HG03196 (cell line): ENCODE results near the gene STIMATE.
A peak's percentile ranks its signal among the peaks of the same experiment; 100 is the strongest.

Source experiments
- ATAC-seq: cut with Tn5 transposase; IDR thresholded peaks from one replicate; pipeline ENCODE4 v1.9.1; 2021; ENCODE audit not compliant: unreplicated experiment

Gene STIMATE

GRCh38 chr3:52897130-52898122, at the start of gene STIMATE:
Gene STIMATE, minus strand, starts transcription at chr3:52897548. Its CDS starts 98 bp downstream, at chr3:52897450.
- peak; percentile 88 for ATAC-seq

GRCh38 chr3:52939600-52939999, 42.3 kb upstream of the STIMATE start:
- no peak for ATAC-seq

GRCh38 chr3:52934630-52935530, 37.5 kb upstream of the STIMATE start:
- ATAC-seq: peak; percentile 75

- no peak for ATAC-seq
These were observed 34.5 kb upstream of the STIMATE start for GRCh38 chr3:52931889-52932288.

GRCh38 chr3:52931328-52931727, 34.0 kb upstream of the STIMATE start:
- no peak for ATAC-seq

- no peak for ATAC-seq
These were observed 33.4 kb upstream of the STIMATE start for GRCh38 chr3:52930748-52931147.

GRCh38 chr3:52926554-52926953, 29.2 kb upstream of the STIMATE start:
- ATAC-seq: no peak

GRCh38 chr3:52925405-52926313, 28.3 kb upstream of the STIMATE start:
- no peak for ATAC-seq

GRCh38 chr3:52923963-52924362, 26.6 kb upstream of the STIMATE start:
- no peak for ATAC-seq

GRCh38 chr3:52920841-52921240, 23.5 kb upstream of the STIMATE start:
- no peak for ATAC-seq

GRCh38 chr3:52917044-52917443, 19.7 kb upstream of the STIMATE start:
- no peak for ATAC-seq

- no peak for ATAC-seq
These were observed 17.9 kb upstream of the STIMATE start for GRCh38 chr3:52915294-52915693.

GRCh38 chr3:52912885-52913731, 15.8 kb upstream of the STIMATE start:
- ATAC-seq: no peak

- no peak for ATAC-seq
These were observed 13.5 kb upstream of the STIMATE start for GRCh38 chr3:52910823-52911222.

- ATAC-seq: no peak
These were observed 10.1 kb upstream of the STIMATE start for GRCh38 chr3:52907497-52907896.

GRCh38 chr3:52904552-52904951, 7.2 kb upstream of the STIMATE start:
- no peak for ATAC-seq

GRCh38 chr3:52904000-52904399, 6.7 kb upstream of the STIMATE start:
- no peak for ATAC-seq

GRCh38 chr3:52896613-52897012, 735 bp downstream of the STIMATE start:
- ATAC-seq: no peak

- ATAC-seq: no peak
These were observed 1.2 kb downstream of the STIMATE start for GRCh38 chr3:52896151-52896550.

GRCh38 chr3:52895418-52895817, 1.9 kb downstream of the STIMATE start:
- ATAC-seq: no peak
